NT2/D1 (cell line): ENCODE measurements around the gene ZFHX3.

Source experiments
- YY1 ChIP-seq: IDR thresholded peaks from 2 replicates; pipeline ENCODE4 v1.6.1; 2011; ENCODE audit not compliant: insufficient read length, insufficient read depth
- ZNF274 ChIP-seq: IDR thresholded peaks from 2 replicates; pipeline ENCODE4 v1.6.1; 2011; ENCODE audit warnings: mild to moderate bottlenecking, low read depth, low read length

DNA sequence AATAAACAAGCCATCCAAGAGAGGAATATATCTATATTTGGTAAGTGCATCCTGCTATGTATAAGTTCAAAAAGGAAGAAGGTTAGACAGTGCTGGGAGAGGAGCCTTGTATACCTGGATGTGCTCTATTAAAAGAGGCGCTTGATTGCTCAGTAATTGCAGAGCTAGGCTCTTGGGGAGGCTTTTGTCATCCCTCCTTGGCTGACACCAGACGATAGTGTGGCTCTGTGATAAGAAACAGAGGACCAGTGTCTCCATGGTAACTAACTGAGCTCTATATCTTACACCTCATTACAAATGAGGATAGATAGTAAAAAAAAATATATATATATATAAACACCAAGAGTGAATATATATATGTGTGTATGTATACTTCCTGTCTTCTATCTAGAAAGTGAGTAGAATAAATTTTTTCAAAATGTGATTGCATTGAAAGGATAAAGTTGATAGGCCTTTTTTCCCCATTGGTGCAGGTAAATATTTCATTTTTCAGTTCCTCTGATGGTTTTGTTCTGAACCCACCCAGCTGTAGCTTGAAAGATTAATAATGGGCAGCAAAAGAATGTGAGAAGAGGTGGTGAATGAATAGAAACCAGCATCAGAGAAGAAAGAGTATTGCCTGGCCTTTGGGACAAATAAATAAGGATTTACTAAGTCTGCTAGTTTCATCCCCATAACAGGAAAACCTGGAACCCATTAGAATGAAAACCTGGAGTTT lies 303.7 kb downstream of the ZFHX3 start:
- no peak for TF ChIP-seq YY1
- no peak for TF ChIP-seq ZNF274
